NCI-H446 (cell line): ENCODE measurements around the gene SELENBP1.
A peak's percentile ranks its signal among the peaks of the same experiment; 100 is the strongest.

Experiments
- DNase-seq, 2 experiments: peaks; one replicate each; lab custom pipeline; 2025; lab: John Stamatoyannopoulos, UW

The SELENBP1 gene

DNA sequence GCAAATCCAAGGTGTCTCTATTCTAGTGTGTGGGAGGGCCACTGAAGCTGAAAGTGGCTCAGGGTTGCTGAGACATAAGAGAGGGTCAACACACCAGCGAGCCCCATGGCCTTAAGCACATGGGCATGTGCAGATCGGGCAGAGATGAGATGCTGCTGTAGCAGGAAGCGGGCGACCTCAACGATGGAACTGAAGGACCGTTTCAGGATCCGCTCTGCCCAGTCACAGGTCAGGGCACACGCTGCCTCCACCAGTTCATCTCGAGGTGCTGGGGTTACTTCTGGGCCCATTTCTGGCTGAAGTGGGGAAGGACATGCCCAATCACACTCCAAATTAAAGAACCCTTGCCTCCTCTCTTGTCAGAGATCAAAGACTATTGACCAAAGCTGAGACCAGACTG lies 28.9 kb downstream of the SELENBP1 start:
- no peak for DNase-seq

DNA sequence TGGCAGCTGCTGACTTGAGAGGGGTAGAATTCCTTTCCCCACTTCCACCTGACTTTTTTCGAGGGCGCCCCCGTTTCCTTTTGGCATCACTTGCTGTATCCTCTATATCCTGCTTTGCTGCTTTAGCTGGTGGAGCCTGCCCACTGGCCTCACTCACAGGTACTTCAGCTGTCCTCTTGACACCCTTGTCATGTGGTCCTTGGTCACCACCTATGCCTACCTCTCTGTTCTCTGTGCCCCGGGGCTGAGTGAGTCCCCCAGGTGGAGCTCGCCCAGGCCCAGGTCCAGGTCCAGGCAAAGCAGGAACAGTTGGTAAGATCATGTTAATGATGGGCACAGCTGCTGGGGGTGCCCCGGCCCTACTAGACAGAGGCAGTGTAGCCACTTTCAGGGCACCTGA lies 29.9 kb downstream of the SELENBP1 start:
- DNase-seq = no peak

DNA sequence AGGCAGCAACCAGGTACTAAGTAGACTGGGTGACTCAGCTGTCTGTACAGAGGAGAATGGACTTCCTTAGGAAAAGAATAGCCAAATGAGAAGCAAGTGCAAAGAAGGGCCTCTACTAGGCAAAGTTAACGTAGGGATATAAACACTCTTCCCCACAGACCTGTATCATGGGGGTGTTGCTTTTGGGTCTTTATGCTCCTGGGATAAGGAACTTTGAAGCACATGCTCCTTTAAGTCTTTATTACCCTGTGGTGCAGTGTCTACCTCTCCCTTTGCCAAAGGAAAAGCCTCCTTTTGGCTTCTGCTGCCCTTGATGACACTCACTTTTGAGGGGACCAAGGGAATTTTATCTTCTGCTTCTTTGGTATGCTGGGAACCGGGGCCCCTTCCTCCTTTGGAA lies 30.5 kb downstream of the SELENBP1 start:
- no peak for DNase-seq

DNA sequence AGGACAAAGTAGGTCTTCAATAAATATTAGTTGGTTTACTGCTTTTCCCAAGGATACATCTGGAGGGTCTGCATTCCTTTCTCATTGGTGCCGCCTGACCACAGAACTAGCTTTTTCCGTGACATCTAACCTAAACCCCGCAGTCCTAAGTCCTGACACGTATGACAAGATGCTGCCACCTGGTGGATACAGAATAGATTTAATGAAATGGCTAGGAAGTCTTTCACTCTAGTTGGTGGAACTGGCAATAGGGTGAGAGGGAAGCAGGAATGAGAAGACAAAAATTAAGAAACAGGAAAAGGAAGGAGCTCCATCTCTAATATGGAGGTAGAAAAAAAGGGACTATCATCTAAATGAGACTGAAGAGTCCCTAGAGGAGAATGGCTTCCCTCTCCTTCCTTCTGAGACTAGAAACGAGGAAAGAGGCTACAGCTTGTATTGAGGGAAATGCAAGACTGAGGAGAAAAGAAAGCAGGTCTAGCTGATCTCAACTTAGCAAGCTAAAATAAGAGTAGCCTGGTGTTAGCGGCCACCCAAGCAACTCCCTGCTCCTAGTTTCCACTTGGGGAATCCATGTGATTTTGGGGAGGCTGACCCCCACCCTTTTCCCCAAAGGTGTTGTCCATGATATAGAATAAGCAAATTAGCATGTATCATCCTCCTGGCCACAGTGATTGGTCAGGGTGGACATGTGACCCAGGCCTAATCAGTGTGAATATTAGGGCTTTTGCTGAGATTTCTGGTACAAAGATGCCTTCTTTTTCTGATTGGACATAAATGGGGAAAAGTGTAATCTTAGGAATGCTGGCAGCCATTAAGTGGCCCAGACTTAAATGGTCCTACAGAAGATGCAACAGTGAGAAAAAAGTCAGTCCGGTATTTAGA lies 31.4 kb downstream of the SELENBP1 start:
- peak; percentile 56 to 81 for DNase-seq

DNA sequence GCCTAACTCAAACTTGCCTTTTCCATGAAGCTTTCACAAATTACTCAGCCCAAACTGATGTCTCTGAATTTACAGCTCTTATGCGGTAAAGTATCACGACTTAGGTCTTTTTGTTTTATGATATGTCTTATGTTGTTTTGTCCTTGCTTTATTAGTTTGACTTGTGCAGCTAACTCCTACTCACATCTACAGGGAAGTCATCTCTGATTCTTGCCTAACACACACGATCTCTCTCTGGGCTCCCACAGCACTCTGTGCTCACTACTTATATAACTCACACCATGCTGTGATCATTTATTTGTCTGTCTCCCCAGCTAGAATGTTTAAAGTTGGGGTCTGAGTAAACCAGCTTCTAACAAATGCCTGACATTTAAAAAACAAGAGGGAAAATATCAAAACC lies 35.9 kb downstream of the SELENBP1 start:
- no peak for DNase-seq

DNA sequence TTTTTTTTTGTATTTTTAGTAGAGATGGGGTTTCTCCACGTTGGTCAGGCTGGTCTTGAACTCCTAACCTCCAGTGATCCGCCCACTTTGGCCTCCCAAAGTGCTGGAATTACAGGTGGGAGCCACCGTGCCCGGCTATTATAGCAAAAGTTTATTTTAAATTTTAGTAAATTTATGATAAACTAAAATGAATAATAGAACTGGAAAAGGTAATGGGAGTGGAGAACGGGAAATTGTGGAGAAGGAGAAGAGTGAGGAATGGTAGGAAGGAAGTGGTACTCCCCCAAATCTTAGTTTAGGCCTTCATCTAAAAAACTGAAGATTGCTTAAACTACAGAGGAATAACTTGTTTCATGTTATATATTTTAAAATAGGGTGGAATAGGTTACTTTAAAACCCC lies 37.7 kb downstream of the SELENBP1 start:
- no peak for DNase-seq

DNA sequence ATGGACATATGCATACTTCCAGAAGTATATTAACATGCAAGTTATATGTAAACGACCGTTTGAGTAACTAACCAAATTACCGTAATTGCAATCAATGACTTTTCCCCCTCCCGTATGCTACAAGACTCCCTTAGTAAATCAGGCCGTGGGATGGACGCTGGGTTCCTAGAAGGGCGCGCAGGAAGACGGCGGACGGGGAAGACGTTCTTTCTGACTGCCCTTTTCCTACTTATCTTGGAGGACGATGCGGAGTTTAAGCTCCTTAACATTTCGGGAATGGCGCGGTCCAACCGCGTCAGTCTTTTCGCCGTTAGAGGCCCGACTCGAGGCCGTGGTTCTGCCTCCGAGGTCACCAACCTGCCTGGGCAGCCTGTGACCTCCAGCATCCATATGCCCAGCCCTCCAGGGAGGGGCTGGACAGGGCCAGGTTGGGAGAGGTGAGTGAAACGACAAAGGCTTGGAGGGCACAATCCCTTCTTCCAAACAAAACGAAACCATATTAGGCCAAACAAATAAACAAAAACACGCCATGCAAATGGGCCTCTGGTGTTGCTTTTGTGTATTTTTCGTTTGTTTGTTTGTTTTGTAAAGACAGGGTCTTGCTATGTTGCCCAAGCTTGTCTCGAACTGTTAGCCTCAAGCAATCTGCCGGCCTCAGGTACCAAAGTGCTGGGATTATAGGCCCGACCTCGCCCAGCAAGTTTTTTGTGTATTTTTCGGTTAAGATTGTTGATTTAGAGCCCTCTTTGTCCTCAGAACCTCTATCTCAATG lies 44.4 kb downstream of the SELENBP1 start:
- peak in 1 of 2 experiments; percentile 49 for DNase-seq

DNA sequence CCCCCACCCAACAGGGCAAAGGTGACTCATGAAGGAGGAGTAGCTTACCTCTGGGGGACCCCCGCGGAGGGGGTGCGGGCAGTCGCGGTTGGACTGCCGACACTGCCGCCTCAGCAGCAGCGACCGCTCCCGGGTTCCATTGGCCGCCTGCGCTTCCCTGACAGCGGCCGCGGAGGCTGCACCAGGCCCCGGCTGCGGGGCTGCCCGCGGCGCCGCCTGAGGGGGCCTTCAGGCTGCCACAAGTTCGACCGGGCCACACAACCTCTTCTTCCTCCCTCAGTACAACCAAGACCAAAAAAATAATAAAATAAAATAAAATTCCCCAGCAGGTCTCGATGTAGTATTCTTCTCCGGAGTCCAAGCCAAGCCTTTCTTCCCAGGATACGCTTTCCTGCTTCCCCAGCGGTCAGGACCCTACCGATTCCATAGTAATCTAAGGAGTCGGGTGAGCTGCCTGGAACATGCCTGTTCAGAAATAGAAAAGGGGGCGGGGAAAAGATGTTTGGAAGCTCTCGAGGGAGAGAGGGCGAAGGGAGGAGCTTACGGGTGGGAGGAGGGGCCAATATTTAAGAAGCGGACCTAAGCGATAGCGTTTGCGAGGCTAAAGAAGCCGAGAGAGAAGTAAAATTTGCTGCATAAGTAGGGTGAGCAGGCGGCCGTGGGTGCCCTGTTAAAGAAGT lies 45.1 kb downstream of the SELENBP1 start, which contains the start of gene PI4KB:
Gene PI4KB (minus strand): TSS at position 194 of the 680 bp plus-strand sequence. CDS start 10,935 bp downstream, outside the sequence.
- DNase-seq = peak; percentile 97 to 98

DNA sequence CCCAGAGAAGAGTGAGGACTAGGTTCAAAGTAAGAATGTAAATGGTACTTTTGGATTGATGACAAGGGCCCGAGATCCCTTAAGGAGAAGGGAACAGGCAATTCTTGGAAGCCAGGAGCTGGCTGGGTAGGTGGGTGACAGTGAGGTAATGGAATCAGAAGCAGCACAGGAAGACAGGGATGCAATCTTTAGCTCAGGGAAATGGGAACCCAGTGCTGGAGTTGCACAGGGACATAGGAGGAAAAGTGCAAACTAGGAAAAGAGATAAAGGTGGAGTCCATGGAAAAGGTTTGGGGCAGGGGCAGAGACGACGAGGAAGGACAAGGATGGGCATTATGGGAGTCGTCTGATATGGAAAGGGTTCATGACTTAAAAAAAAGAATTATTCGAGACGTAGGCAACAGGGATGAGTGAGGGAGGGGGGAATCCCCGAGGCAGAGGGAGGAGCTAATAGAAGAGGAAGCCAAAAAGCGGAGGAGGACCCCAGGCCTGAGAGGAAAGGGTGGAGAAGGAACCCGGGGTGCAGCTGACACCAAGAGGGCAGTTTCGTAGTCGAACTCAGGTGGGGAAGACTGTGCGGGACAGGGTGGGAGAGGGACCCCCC lies 45.8 kb downstream of the SELENBP1 start:
- DNase-seq = no peak

DNA sequence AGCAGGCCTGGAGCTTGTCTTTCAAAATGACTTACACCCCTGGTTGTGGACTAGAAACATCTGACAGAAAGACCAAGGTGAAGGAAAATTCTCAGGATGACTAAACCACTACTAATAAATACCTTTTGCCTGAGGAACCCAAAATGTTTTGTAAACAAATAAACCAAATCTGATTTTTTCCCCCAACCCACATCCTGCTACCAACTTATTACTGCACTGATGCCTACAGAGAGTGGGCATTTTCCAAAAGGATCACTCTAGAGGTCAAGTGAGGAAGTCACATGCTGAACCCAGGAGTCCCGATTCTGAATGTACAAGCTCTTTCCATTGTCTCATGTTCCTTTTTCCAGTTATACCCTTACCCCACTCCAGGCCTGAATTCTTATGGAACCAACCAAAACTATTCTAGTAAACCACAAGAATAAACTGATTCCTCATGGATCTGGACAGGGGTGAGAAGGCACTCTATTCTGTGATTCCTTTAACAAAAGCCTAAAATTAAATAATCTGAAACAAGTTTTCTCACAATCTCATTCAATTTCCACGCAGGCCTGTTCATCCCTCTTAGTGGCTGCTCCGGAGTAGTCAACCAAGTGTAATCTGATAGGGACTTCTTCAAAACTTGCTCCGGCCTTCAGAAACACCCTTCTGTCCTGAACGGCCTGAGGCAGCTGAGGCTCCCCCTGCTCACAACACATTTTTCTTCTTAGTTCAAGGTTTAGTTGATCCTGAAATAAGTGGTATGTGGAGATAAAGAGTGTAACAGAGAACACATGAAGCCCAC lies 46.7 kb downstream of the SELENBP1 start:
- DNase-seq = no peak

DNA sequence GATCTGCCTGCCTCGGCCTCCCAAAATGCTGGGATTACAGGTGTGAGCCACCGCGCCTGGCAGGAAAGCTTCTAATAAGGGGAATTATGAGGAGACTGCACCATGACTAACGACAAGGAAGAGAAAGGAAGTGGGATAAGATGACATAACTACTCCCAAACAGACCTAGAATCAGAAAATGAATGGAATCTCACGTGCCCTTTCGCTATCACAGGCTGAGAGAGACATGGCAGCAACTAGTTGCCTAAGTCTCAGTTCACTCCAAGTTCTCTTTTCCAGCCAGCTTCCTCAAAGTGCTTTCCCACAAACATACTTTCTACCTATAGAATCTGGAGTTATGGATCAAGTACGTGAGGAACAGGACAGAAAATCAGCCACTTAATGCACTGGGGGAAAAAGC lies 47.3 kb downstream of the SELENBP1 start:
- no peak for DNase-seq

DNA sequence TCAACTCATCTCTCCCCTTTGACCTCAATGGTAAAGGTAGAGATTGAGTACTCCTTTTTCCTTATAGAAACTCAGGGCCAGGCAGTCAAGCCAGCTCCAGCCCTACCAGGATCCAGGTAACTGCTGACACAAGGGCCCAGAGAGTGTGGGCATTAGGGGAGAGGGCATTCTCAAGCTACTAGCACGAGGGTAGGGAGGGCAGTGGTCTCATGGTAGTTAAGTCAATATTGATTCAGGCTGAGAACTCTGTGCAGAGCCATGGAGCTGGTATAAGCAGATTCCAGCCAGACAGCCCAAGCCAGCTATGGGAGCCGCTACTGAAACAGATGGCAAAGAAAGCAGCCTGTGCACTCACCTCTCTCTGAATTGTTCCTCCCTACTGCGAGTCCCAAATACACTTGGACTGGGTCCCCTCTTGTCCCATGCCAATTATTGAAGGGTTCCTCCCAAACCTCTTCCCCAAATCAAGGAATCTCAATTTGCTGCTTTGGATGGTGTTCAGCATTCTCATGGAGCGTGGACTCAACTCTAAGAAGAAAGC lies 48.0 kb downstream of the SELENBP1 start:
- DNase-seq = no peak

DNA sequence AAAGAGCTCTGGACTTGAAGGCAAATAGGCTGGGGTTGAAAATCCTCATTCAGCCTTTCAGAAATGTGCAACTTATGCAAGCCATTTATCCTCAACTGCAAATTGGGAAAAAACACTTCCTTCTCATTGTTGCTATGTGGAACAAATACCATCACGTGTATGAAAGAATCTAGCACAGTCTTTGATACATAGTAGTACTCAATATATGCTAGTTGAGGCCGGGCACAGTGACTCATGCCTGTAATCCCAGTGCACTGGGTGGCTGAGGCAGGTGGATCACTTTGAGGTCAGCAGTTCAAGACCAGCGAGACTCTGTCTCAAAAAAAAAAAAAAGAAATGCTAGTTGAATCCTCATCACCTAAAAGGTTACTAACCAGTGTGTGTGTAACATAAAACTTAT lies 53.5 kb downstream of the SELENBP1 start:
- DNase-seq = no peak

DNA sequence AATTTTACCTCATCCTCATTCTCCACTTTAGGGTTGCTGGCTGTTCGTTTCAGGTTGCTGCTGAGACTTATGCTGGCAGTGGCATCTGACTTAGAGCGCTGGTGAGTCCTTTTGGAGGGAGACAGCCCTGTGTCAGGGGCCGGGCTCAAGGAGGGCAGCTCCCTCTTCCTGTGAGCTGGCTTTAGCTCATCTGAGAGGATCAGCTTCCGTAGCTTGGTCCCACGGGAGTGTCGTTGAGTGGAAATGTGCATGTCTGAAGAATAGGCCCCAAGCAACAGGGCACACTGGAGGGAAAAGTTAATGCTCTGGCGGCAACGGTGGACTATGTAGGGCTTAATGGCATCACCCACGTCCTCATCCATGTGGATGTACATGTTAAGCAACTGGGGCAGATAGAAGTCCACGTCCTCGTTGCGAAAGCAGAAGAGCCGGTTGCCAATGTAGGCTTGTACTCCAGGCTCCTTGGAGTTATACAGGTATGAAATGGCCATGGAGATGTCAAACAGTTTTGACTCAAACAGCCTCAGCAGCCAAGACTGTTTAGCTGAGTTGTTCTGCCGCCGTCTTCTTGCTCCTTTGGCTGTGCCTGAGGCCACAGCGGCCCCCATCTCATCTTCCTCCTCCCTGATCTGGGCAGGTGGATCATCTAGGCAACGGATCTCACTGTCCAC lies 56.8 kb downstream of the SELENBP1 start:
- DNase-seq = no peak
